22Rv1 (cell line): ENCODE measurements around the gene HMGN1.

ENCODE experiments used
- ZFX ChIP-seq: fragments of 450-650 bp; IDR thresholded peaks from 2 replicates; pipeline ENCODE4 v1.6.1; 2017; ENCODE audit warnings: antibody characterized with exemption, borderline replicate concordance
- TF ChIP-seq, protein P1 (sequence below): fragments of 450-650 bp; IDR thresholded peaks from 2 replicates; pipeline ENCODE4 v1.5.1; 2017; ENCODE audit warnings: mild to moderate bottlenecking

DNA sequence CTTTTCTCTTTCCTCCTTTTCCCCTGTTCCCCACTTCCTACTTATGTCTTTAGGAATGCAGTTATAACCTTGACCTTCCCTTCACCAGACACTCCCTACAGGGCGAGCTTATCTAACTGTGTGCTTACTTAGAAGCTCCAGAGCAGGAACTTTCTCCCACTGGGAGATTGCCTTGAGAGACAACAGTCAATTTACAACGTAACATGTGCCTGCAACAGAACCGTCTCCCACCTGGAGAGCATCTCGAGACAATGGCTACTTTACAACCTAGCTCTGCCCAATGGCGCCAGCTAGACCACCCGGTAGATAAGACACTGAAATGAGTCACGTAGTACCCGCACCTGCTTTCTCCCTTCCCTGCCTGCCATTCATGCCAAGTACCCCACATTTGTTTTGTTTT lies 16.7 kb downstream of the HMGN1 start:
- TF ChIP-seq, protein P1, sequence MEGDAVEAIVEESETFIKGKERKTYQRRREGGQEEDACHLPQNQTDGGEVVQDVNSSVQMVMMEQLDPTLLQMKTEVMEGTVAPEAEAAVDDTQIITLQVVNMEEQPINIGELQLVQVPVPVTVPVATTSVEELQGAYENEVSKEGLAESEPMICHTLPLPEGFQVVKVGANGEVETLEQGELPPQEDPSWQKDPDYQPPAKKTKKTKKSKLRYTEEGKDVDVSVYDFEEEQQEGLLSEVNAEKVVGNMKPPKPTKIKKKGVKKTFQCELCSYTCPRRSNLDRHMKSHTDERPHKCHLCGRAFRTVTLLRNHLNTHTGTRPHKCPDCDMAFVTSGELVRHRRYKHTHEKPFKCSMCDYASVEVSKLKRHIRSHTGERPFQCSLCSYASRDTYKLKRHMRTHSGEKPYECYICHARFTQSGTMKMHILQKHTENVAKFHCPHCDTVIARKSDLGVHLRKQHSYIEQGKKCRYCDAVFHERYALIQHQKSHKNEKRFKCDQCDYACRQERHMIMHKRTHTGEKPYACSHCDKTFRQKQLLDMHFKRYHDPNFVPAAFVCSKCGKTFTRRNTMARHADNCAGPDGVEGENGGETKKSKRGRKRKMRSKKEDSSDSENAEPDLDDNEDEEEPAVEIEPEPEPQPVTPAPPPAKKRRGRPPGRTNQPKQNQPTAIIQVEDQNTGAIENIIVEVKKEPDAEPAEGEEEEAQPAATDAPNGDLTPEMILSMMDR, result no peak
- no peak for TF ChIP-seq ZFX
